NB4 (cell line): Measurements from ENCODE around the gene TBC1D14.

Source experiments
- POLR2A ChIP-seq: IDR thresholded peaks from 2 replicates; pipeline ENCODE4 v1.6.1; 2011; ENCODE audit warnings: mild to moderate bottlenecking; ENCODE audit not compliant: insufficient read length; ENCODE audit errors: extremely low read depth
- TF ChIP-seq, protein P1 (sequence below): IDR thresholded peaks from one replicate; pipeline ENCODE4 v1.5.1; 2012; ENCODE audit warnings: low read depth, low read length
- TF ChIP-seq, protein P2 (sequence below): IDR thresholded peaks from 2 replicates; pipeline ENCODE4 v1.6.1; 2011; ENCODE audit warnings: low read depth, low read length

DNA sequence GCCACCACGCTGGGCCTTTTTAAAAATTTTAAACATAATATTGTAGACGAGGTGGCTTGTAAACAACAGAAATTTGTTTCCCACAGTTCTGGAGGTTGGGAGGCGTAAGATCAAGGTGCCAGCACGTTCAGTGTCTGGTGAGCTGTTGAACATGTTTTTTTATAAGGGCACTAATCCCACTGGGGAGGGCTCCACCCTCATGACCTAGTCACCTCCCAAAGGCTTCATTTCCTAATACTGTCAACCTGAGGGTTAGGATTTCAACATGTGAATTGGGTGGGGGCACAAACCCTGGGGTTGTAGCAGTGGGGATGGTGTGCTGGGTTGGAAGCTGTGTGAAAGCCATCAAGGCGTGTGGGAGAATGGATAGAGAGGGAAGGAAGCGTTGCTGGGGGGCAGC is 27.6 kb downstream of the TBC1D14 start:
- TF ChIP-seq, protein P1, sequence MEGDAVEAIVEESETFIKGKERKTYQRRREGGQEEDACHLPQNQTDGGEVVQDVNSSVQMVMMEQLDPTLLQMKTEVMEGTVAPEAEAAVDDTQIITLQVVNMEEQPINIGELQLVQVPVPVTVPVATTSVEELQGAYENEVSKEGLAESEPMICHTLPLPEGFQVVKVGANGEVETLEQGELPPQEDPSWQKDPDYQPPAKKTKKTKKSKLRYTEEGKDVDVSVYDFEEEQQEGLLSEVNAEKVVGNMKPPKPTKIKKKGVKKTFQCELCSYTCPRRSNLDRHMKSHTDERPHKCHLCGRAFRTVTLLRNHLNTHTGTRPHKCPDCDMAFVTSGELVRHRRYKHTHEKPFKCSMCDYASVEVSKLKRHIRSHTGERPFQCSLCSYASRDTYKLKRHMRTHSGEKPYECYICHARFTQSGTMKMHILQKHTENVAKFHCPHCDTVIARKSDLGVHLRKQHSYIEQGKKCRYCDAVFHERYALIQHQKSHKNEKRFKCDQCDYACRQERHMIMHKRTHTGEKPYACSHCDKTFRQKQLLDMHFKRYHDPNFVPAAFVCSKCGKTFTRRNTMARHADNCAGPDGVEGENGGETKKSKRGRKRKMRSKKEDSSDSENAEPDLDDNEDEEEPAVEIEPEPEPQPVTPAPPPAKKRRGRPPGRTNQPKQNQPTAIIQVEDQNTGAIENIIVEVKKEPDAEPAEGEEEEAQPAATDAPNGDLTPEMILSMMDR, result no peak
- TF ChIP-seq POLR2A, result no peak
- TF ChIP-seq, protein P2, sequence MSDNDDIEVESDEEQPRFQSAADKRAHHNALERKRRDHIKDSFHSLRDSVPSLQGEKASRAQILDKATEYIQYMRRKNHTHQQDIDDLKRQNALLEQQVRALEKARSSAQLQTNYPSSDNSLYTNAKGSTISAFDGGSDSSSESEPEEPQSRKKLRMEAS, result no peak
